ENCODE data around the gene CDK11B.
"Not testable (repeated sequence)": the region's sequence is repeated elsewhere in the genome, so short reads cannot be mapped to it uniquely, and the experiment has no call there.

Gene CDK11B

GRCh38 chr1:1662392-1662791 is 3.6 kb upstream of the CDK11B start:
- DNase-seq (ENCODE audit: low read depth in 2 of 2), result not testable (repeated sequence)

- DNase-seq (ENCODE audit: low read depth in 2 of 2), result not testable (repeated sequence)
Observed at GRCh38 chr1:1648265-1648664, 10.5 kb downstream of the CDK11B start.

GRCh38 chr1:1647567-1648241 is 11.1 kb downstream of the CDK11B start:
- not testable (repeated sequence) for DNase-seq (ENCODE audit: low read depth in 2 of 2)

- DNase-seq (ENCODE audit: low read depth in 2 of 2), result not testable (repeated sequence)
Observed at GRCh38 chr1:1646326-1646725, 12.5 kb downstream of the CDK11B start.

GRCh38 chr1:1640711-1641461 is 17.9 kb downstream of the CDK11B start:
- DNase-seq (ENCODE audit: low read depth in 2 of 2), result not testable (repeated sequence)

- DNase-seq (ENCODE audit: low read depth in 2 of 2), result not testable (repeated sequence)
Observed at GRCh38 chr1:1640081-1640480, 18.7 kb downstream of the CDK11B start.

- not testable (repeated sequence) for DNase-seq (ENCODE audit: low read depth in 2 of 2)
Observed at GRCh38 chr1:1639368-1639767, 19.4 kb downstream of the CDK11B start.

GRCh38 chr1:1638528-1638927 is 20.3 kb downstream of the CDK11B start:
- not testable (repeated sequence) for DNase-seq (ENCODE audit: low read depth in 2 of 2)

GRCh38 chr1:1637479-1637875 is 21.3 kb downstream of the CDK11B start:
- not testable (repeated sequence) for DNase-seq (ENCODE audit: low read depth in 2 of 2)

- not testable (repeated sequence) for DNase-seq (ENCODE audit: low read depth in 2 of 2)
Observed at GRCh38 chr1:1636621-1637478, 22.0 kb downstream of the CDK11B start.

GRCh38 chr1:1634613-1635012 is 24.2 kb downstream of the CDK11B start:
- DNase-seq (ENCODE audit: low read depth in 2 of 2), result not testable (repeated sequence)

- DNase-seq (ENCODE audit: low read depth in 2 of 2), result not testable (repeated sequence)
Observed at GRCh38 chr1:1633409-1633808, 25.4 kb downstream of the CDK11B start.

GRCh38 chr1:1631782-1632420 is 26.9 kb downstream of the CDK11B start, which contains the start of gene MMP23B:
TSS of gene MMP23B (plus strand) at chr1:1632173. CDS start at chr1:1632219, 46 bp downstream.
- DNase-seq (ENCODE audit: low read depth in 2 of 2), result no peak

GRCh38 chr1:1630965-1631781 is 27.6 kb downstream of the CDK11B start:
- no peak for DNase-seq (ENCODE audit: low read depth in 2 of 2)

GRCh38 chr1:1630191-1630964 is 28.4 kb downstream of the CDK11B start:
- DNase-seq (ENCODE audit: low read depth in 2 of 2), result peak; percentile 90 to 94

- peak; percentile 74 to 80 for DNase-seq (ENCODE audit: low read depth in 2 of 2)
Observed at GRCh38 chr1:1629430-1630190, 29.2 kb downstream of the CDK11B start.

- DNase-seq (ENCODE audit: low read depth in 2 of 2), result no peak
Observed at GRCh38 chr1:1628754-1629429, 29.9 kb downstream of the CDK11B start.
